NCI-H69 (cell line): ENCODE data around the gene SND1.

Source experiments
- DNase-seq: peaks from one replicate; lab custom pipeline; 2025; lab: John Stamatoyannopoulos, UW

SND1 gene

GRCh38 chr7:128069373-128070364 is 417.7 kb downstream of the SND1 start:
- DNase-seq: no peak

- no peak for DNase-seq
Measured at GRCh38 chr7:128071376-128071775, 419.4 kb downstream of the SND1 start.

- DNase-seq: no peak
Measured at GRCh38 chr7:128071801-128072200, 419.8 kb downstream of the SND1 start.

- peak; percentile 54 for DNase-seq
Measured at GRCh38 chr7:128073671-128074310, 421.8 kb downstream of the SND1 start.

- no peak for DNase-seq
Measured at GRCh38 chr7:128074336-128074735, 422.3 kb downstream of the SND1 start.

GRCh38 chr7:128074736-128075135 is 422.7 kb downstream of the SND1 start:
- no peak for DNase-seq

GRCh38 chr7:128075242-128076095 is 423.5 kb downstream of the SND1 start:
- peak; percentile 73 for DNase-seq

- peak; percentile 68 for DNase-seq
Measured at GRCh38 chr7:128076196-128076795, 424.3 kb downstream of the SND1 start.

- DNase-seq: peak; percentile 93
Measured at GRCh38 chr7:128076796-128077271, 424.8 kb downstream of the SND1 start.

GRCh38 chr7:128078309-128078708 is 426.3 kb downstream of the SND1 start:
- no peak for DNase-seq

GRCh38 chr7:128080169-128080568 is 428.2 kb downstream of the SND1 start:
- no peak for DNase-seq

GRCh38 chr7:128081351-128081750 is 429.4 kb downstream of the SND1 start:
- no peak for DNase-seq

GRCh38 chr7:128081808-128082207 is 429.8 kb downstream of the SND1 start:
- no peak for DNase-seq

GRCh38 chr7:128082431-128082830 is 430.4 kb downstream of the SND1 start:
- no peak for DNase-seq

- peak; percentile 96 for DNase-seq
Measured at GRCh38 chr7:128084896-128085608, 433.1 kb downstream of the SND1 start.

GRCh38 chr7:128090492-128090891 is 438.5 kb downstream of the SND1 start:
- DNase-seq: no peak

- DNase-seq: no peak
Measured at GRCh38 chr7:128091106-128091505, 439.1 kb downstream of the SND1 start.

GRCh38 chr7:128092221-128092620 is 440.2 kb downstream of the SND1 start:
- DNase-seq: no peak

GRCh38 chr7:128093614-128094570 is 441.9 kb downstream of the SND1 start:
- no peak for DNase-seq

- no peak for DNase-seq
Measured at GRCh38 chr7:128094686-128095085, 442.7 kb downstream of the SND1 start.
